Left cardiac atrium (tissue), 4 donors: Measurements from ENCODE around the gene IL1A. TPM values are rescaled to one million over a fixed set of nuclear protein-coding genes. Genes with fewer than 3 reads are reported as not detected.
A peak's percentile ranks its signal among the peaks of the same experiment; 100 is the strongest.

Experiments
- ATAC-seq, 2 donors: fragments of 200-7000 bp; cut with Tn5 transposase; one replicate each; pipeline ENCODE4 v1.9.1; 2020; ENCODE audit warnings: mild to moderate bottlenecking in 2 of 2, moderate library complexity in 2 of 2
- DNase-seq: peaks from one replicate; pipeline ENCODE4 v3.0.0-alpha.2; 2020
- intact Hi-C, 2 donors: fragments of 100-400 bp; cut with DNase I; formaldehyde crosslinking; loops; one replicate each; pipeline versions ENCODE4 v1.14.1 to v1.15.1; 2022 to 2023
- total RNA-seq, 2 donors: library from RNA; stranded (reverse); fragmentation: NEBNext Ultra II Directional; extraction: Animal tissue kit (Norgen Biotek cat#: 25700); gene quantifications; one replicate each; pipeline ENCODE4 v1.2.1, GENCODE V29; 2021
- donor health status: DM: no; HTN: yes; CAD: no.
- donor health status: DM: no; HTN: yes; CAD: no; lungs with severe emphysema.
- donor health status: DM: yes; HTN: yes; CAD: no.
- donor health status: Dilated cardiomyopathy.

IL1A gene
- total RNA-seq, 2 donors from 2014 or later = not detected

- no peak for ATAC-seq
Measured at GRCh38 chr2:112820343-112820742, 36.0 kb upstream of the IL1A start.

GRCh38 chr2:112819081-112819480 is 34.8 kb upstream of the IL1A start:
- ATAC-seq = no peak
- intact Hi-C loops = no loop called here
- no peak for DNase-seq

More at GRCh38 chr2:112820343-112820742, 36.0 kb upstream of the IL1A start:
- intact Hi-C loops = no loop called here
- DNase-seq = no peak

GRCh38 chr2:112818094-112818902 is 34.0 kb upstream of the IL1A start:
- ATAC-seq = no peak
- no peak for DNase-seq
- intact Hi-C loops = no loop called here

GRCh38 chr2:112817082-112817689 is 32.9 kb upstream of the IL1A start:
- intact Hi-C loops = no loop called here
- no peak for ATAC-seq
- DNase-seq = no peak

- ATAC-seq = no peak
- DNase-seq = no peak
- intact Hi-C loops = no loop called here
Measured at GRCh38 chr2:112814278-112814677, 30.0 kb upstream of the IL1A start.

GRCh38 chr2:112813280-112813966 is 29.1 kb upstream of the IL1A start:
- DNase-seq (no peak), ATAC-seq (no peak)
- intact Hi-C loops = no loop called here

- DNase-seq (no peak), ATAC-seq (peak in 1 of 2 donors; percentile 21)
- intact Hi-C loops = no loop called here
Measured at GRCh38 chr2:112812318-112813267, 28.3 kb upstream of the IL1A start.

- intact Hi-C loops = no loop called here
- ATAC-seq (peak; percentile 85 to 86), DNase-seq (peak; percentile 38)
Measured at GRCh38 chr2:112811841-112812306, 27.6 kb upstream of the IL1A start.

- DNase-seq = no peak
- peak; percentile 12 to 48 for ATAC-seq
- intact Hi-C loops = no loop called here
Measured at GRCh38 chr2:112811276-112811831, 27.1 kb upstream of the IL1A start.

- no peak for ATAC-seq
- intact Hi-C loops = no loop called here
Measured at GRCh38 chr2:112809112-112809511, 24.8 kb upstream of the IL1A start.

GRCh38 chr2:112807233-112807807 is 23.0 kb upstream of the IL1A start:
- ATAC-seq = no peak
- DNase-seq = no peak
- intact Hi-C loops = no loop called here

More at GRCh38 chr2:112809112-112809511, 24.8 kb upstream of the IL1A start:
- DNase-seq = no peak

- DNase-seq (no peak), ATAC-seq (no peak)
- intact Hi-C loops = no loop called here
Measured at GRCh38 chr2:112805542-112805941, 21.2 kb upstream of the IL1A start.

- DNase-seq (no peak), ATAC-seq (no peak)
- intact Hi-C loops = no loop called here
Measured at GRCh38 chr2:112803691-112804521, 19.6 kb upstream of the IL1A start.

- ATAC-seq (no peak), DNase-seq (no peak)
- intact Hi-C loops = no loop called here
Measured at GRCh38 chr2:112800881-112801583, 16.7 kb upstream of the IL1A start.

GRCh38 chr2:112798979-112799975 is 15.0 kb upstream of the IL1A start:
- DNase-seq = no peak
- intact Hi-C loops = no loop called here
- ATAC-seq = no peak

- DNase-seq (no peak), ATAC-seq (no peak)
- intact Hi-C loops = no loop called here
Measured at GRCh38 chr2:112796486-112796885, 12.2 kb upstream of the IL1A start.
